GM19238 (cell line): Measurements from ENCODE around the gene CRACR2B.

Source experiments
- DNase-seq: peaks from one replicate; pipeline ENCODE4 v3.0.0; 2011; ENCODE audit warnings: low spot score; ENCODE audit not compliant: insufficient read length

The CRACR2B gene

DNA sequence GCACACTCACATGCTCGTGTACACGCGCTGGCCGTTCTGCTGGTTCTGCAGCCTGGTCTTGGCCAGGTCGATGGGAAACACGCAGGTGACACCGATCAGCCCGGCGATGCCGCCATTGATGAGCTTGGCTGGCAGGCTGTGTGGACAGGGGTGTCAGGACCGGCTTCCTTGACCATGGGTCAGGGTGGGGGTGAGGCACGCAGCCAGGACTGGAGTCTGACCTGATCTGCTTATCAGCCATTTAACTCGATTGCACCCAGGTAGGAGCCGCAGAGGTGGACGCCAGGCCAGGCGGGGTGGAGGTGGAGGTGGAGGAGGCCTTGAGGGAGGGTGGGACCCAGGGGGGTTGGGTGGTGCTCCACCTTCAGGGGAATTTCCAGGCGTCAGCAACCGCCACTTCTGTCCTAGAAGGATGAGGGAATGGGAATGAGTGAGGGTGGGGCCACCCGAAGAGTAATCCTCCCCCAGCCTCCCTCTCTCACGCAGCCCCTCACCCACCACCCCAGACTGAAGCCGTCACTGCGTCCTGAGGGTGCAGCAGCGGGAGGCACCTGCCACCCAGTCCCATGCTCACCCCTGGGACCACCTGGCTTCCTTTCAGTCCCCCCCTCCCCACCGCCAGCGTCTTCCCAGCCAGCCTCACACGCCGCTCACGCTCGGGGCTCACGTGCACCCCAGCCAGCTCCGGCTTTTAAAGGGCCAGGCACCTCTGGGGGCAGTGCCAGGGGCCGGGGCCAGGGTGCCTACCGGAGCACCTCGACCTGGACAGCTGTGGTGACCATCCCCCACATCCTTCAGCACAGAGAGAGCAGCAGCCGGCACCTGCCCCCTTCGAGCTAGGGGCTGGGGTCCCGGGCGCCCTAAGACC is 32.7 kb upstream of the CRACR2B start:
- no peak for DNase-seq

DNA sequence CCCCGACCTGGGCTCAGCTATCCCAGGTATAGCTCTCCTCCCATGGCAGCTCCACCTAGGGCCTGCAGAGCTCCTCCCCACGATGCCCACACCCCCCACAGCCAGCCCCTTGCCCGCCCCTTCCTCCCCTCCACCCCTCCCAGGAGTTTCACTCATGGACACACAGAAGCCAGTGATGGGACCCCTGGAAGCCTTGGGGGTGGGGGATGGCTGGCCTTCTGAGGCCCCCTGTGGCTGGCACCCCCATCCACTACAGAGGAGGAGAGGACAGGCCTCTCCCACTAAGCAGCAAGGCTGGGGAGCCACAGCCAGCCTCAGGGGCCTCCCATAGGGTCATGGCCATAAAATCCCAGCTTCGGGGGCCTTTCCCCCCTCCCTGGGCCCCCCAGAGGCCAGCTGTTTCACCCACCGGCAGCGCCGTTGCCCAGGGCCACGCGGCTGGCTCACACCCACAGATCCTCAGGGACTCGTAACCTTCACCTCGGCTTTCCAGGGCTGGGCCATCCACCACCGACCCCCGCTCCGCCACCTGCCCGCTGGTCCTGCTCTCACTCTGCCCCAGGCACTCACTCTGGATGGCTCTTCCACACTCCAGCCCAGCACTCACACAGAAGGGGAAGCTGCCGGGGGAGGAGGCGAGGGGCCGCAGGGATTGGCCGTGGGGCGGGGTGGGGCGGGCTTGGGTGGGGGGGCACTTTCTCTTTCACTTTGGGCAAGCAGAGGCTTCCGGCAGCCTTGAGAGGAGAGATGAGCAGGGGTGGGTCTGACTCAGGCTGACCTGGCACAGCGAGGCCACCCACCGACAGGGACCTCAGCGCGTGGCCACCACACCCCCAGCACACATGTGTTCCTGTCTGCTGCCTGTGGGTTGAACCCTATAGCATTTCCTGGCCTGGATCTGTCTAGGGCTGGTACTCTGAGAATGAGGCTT is 31.8 kb upstream of the CRACR2B start:
- DNase-seq: peak; percentile 99

DNA sequence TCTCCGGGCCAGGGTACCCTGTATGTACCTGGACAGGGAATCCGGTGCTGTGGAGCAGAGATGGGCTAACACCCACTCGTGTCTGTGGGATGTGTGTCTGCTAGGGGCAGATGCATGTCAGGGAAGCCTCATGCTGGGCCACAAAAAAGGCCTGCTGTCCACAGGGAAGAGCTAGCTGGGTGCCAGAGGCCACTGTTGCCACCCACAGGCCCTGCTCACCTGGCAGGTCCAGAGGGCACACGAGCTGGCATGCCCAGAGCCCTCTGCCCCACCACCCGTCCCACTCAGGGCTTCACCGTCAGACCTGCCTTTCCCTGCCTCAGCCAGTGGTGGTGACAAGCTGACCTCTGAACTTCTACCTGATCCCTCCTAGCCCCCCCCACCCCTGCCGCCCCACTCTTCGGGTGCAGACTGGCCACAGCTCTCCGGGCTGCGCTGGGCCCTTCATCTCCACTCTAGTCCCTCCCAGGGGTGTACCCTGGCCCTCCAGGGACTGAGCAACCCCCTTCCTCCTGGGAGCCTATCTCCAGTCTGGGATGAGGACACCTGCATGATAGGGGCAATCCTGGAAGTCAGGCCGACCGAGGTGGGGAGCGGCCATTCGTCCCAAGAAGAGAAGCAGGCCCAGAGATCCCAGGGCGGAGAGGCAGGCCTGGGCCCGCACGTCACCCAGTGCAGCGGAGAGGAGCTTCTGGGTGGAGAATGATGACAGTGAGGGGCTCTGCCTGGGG is 31.0 kb upstream of the CRACR2B start:
- DNase-seq: no peak

DNA sequence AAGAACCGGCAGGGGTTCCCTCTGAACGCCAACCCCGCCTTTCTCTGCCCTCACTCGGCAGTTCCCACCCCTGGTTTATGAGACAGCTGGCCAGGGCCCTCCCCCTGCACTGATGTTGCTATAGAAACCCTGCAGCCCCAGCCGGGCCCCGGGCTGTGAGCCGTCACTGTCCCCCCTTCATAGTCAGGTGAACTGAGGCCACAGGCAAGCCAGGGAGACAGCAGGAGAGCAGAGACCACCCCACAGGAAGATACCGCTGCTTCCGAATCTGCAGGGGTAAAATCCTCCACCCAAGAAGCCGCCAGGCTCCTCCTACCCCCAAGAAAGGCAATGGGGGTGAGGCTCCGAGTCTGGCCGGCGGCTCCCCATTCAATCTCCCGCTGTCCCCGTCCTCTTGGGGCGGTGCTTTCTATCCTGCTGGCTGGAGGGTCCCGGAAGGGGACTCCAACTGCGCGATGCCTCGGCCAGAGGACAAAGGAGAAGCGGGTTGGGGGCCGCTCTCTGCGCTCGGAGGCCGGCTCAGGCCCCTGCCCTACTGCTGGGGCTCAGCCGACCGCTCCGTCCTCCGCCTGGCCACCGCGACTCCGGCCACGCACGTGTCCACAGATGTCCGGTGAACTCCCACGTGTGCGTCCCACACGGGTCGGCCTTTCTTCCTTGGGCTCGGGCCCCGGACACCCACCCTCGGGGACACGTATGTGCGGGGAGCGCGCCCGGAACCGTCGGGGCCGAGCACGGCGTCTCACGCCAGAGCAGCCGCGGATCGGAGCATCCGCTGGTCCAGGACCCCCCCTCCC is 30.2 kb upstream of the CRACR2B start:
- DNase-seq: peak; percentile 96

DNA sequence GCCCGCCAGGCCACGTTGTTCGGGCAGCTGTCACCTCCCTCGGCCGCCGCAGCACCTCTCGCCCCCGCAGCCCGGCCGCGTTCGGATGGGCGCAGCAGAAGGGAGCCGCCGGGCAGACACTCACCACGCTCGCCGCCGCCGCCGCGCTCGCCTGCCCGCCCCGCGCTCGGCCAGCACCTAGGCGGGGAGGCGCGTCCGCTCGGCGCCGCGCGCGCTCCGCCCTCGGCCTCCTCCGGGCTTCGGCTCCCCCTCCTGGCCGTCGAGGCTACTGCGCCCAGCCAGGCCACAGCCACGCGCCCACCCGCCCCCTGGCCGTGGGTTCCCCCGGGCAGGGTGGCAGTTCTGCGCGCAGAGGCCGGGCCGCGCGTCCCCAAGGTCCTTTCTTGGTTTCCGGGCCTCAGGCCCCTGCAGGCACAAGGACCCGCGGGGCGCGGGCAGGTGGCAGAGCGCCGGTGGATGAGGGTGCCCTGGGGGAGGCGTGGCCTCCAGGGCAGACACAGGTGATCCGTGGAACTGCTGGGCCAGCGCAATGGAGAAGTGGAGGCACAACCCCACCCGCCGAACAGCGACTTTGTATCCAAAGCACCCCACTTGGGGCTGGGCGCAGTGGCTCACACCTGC is 29.5 kb upstream of the CRACR2B start, which contains the start of gene SLC25A22:
TSS of gene SLC25A22 (minus strand) at position 189 of the 621 bp plus-strand sequence. CDS start 3,275 bp downstream, outside the sequence.
- DNase-seq: peak; percentile 99

DNA sequence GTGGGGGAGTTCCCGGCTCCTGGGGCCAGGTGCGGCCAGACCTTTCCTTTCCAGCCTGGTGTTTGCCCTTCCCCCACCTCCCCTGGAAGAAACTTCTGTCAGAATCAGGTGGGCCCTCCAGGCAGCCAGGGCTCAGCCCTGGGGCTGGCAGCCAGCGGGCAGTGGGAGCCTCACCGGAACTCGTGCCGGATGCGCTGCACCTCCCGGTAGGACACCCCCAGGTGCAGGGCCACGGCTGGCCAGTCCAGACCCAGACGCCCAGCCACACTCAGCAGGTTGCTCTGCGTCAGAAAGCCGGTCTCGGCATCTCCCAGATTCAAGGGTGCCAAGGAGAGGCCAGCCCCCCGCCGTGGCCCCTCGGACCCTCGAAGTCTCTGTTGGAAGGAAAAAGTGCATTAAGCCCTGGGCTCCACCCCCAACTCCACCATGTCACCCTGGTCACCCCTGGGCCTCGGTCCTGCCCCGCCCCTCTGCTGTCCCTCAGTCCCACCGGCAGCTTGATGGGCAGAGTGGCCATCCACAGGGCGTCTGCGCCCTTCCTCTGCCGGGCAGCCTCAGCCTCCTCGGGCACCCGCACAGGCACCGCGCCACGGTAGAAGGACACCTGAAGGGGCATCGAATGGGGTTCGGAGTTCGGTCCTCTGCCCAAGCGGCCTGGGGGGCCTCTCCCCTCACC is 27.9 kb upstream of the CRACR2B start:
- no peak for DNase-seq

DNA sequence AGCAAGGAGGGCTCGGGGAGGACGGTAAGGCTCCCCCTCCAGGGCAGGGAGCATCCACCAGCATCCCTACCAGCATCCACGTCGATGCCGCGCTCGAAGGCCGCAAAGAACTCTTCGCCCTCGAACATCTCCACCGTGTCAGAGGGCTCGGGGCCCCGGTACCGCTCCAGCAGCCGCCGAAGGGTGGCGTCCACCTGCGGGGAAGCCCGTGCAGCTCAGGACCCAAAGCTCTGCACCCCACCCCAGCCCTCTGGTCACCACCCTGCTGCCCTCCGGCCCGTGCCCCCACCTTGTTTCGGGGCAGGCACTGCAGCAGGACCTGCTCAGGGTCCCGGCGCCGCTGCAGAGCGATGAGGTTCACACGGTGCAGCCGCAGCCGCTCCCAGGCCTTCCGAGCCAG is 27.2 kb upstream of the CRACR2B start:
- DNase-seq: no peak

DNA sequence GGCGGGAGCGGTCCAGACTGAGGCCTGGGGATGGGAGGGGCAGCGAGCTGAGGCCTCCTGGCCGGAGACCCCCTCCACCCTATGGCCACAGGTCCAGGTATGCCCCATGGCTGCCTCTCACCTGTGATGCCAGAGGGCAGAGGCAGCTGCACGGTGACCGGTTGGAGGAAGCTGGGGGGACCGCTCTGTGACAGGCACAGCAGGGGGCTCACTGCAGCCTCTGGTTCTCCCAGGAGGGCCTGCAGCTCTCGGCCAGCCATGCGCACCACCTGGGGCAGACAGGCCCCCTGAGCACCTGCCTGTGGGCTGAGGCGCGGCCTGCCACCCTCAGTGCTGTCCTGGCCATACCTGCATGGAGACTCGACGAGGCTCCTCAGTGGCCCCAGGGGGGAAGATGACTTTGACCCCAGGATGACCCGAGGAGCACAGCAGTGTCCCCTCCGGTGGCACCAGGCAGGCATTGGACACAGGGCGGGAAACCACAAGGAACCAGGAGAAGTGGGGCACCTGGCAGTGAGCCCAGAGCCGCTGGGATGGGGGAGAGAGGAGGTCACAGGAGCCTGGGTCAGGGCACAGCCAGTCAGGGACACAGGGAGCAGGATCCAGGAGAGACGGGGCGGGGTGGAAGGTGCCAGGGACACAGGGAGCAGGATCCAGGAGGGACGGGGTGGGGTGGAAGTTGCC is 26.5 kb upstream of the CRACR2B start:
- no peak for DNase-seq

DNA sequence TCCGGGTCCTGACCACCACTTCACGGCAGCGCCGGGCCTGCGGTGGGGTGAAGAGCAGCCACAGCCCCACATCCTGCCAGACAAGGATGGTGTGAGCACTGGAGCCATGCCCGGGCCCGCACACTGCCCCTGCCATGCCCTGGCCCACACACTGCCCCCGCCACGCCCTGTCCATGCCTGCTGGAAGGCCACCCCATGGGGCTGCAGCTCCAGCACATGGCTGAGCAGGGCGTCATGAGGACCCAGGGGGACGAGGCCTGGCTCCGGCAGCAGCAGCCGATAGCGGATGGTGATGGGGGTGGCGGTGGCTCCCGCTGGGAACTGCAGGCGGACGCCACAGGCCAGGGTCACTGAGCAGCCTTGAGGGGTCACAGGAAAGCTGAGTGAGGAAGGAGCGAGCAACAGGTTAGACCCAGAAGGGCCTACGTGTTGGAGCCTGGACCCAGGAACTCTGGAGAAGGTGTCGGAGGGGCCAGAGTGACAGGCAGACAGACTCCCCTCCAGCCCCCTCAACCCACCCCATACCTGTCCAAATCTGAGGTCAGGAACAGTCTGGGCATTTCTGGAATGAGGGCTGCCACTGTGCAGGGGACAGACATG is 25.6 kb upstream of the CRACR2B start:
- DNase-seq: no peak

DNA sequence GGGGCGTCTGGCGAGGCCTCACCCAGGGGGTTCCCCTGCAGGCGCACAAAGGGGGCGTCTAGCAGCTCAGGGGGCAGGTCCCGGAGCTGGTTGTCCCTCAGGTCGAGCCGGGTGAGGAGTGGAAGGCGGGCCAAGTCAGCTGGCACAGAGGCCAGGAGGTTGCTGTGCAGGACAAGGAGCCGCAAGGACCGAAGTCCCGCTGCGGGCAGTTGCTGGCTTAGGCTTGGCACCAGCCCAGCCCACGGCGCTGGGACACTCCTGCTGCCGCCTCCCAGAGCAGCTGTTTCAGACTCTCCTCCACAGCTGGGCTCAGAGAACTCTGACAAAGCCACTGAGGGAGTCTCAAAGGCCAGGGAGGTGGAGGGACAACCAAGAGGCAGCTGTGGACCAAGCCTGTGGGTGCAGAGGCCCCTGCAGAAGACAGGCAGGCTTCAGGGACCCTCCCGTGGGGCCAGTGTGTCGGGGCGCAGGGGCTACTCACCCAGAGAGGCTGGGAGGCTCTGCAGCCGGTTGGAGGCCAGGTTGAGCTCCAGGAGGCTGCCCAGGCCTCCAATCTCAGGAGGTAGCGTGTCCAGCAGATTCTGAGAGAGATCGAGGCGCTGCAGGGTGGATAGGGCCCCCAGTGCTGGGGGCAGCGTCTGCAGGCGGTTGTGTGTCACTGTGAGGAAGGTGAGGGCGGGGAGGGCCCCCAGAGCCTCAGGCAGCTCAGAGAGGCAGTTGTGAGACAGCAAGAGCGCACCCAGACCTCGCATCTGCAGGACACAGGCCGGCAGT is 24.8 kb upstream of the CRACR2B start:
- DNase-seq: no peak

DNA sequence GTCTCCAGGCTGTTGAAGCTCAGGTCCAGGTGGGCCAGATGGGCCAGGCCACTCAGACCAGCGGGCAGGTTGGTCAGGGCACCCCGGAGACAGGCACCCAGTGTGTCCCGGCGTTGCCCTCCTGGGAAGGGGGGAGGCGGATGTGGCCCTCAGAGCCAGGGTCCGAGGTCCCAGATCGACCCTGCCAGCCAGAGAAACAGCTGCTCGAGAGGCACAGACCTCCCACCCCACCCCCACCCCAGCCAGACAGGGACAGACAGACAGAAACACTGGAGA is 24.3 kb upstream of the CRACR2B start:
- DNase-seq: no peak

DNA sequence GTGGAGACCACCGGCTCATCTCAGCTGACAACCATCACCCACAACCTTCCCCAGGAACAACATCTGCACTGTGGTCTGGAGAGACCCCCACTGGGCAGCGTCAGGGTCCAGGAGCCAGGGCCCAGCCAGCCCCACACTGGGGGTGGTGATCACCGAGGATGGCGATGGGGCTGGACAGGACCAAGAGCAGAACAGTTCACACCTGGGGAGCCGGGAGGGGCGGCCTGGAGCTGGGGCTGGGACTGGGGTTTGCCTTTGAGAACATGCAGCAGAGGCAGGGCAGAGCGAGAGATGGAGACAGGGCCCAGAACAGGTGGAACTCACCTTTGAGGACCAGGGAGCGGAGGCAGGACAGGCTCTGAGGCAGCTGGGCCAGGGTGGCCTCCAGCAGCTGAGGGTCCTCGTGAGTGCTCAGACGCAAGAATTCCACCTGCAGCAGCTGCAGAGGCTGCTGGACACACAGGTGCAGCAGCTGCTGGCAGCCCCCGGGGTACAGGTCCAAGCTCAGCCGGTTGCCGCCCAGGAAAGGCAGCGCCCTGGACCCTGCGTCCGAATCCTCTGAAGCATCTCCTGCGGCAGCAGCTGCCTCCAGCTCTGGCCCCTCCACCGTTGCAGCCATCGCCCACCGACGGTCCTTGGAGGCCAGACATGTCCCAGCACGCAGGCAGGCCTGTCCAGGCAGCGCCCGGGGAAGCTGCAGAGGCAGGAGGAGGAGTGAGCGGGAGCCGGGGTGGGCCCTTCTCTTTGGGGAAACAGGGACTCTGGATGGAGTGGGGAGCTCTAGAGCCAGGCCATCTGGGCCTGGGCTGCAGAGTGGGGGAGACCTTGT is 23.7 kb upstream of the CRACR2B start:
- no peak for DNase-seq

DNA sequence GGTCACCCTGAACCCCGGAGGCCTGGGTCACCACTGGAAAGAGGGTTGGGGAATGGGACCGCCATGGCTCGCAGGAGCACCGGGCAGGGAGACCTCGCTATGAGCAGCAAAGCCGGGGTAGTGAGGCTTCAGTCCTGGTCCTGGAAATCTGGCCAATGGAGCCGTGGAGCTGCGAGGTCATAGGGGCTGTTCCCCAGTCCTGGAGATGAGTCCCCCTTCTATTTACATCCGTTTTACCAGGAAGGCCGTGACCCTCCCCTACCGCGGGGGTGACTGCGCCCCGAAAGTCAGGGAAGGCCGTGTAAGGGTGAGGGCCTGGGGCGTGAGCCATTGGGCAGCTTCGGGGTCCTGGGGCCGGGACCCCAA is 23.1 kb upstream of the CRACR2B start:
- no peak for DNase-seq

DNA sequence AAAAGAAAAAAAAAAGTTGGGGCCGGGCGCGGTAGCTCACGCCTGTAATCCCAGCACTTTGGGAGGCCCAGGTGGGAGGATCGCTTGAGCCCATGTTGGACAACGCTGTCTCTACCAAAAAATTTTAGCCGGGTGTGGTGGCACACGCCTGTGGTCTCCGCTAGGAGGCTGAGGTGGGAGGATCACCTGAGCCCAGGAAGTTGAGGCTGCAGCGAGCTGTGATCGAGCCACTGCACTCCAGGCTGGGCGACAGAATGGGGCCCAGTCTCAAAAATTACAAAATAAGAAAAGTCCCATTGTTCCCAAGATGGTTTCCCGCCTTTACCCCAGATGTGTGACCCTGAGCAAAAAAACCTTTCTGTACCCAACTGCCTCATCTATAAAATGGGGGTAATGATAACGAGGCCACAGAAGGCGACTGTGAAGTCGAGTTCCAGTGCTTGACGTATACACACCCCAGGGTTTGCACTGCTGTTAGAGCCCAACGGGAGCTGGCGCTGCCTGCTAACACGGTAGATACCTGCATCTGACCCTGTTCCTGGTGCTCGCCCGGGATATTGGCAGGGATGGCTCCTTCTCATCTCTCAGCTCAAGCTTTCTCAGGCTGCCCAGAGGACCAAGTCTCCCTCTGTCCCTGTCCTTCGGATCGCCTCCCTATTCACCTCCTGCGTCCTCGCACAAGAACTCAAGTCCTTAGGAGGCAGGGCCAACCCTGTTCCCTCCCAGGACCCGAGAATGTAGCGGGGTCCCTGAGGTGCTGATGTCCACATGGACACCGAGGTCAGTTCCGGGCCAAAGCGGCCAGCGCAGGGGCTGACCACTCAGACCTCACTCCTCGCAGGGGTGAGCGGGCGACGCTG is 19.1 kb upstream of the CRACR2B start:
- no peak for DNase-seq

DNA sequence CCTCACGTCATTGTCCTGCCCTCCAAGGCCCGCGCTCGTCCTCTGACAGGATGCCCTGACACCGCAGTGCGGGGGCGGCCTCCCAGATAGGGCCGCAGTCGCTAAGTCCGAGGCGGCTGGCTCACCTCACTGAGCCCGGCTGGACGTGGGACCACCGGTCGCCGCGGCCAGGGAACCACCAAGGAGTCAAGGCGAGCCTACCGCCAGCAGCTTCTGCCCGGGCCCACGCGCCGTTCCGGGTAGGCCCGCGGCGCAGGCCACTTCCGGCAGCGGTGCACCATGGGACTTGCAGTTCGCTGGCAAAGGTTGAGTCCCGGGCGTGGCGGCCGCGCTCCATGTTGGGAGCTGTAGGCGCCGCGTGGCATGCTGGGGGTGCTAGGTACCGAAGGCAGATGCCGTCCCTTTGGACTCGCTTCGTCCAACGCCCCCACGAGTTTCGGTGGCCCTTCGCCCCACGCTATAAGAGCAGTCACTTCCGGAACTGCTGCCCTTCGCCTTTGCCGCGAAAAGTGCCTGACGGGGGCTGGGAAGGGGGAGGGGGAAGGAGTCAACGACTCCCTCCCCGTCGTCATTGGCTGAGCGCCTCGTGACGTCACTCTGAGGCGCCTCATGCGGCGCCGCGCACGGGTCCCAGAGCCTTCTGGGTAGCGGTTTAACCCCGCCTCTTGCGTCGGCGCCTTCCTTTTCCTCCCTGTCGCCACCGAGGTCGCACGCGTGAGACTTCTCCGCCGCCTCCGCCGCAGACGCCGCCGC is 18.3 kb upstream of the CRACR2B start, which contains the start of gene RPLP2:
TSS of gene RPLP2 (plus strand) at position 681 of the 753 bp plus-strand sequence. CDS start 268 bp downstream, outside the sequence.
- DNase-seq: peak; percentile 98
